ENCODE measurements around the gene CABCOCO1. TPM values are rescaled to one million over a fixed set of nuclear protein-coding genes. Genes with fewer than 3 reads are reported as not detected.

Gene CABCOCO1
- total and polyA plus RNA-seq, 9 of the 15 experiments (the other 6 are each of a cell fraction or from before 2014, with no cell fraction given), result 0.04 TPM; not detected in 8

DNA sequence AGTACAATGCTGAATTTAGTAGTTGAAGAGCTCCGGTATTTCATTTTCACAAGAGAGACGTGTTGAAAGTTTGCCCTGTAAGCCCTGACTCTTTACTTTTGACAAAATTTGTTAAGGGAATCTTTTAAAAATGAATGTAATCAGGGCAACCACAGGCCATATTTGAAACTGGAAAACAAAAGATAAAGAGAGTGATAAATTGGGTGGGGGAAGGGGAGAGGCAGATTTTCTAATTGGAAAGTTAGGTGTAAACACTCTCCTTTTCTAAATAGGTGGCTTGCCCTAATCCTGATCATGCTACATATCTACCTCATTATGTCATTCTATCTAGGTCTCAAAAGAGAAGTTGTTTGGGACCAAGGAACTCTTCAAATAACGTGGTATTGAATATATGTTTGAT is 90.7 kb downstream of the CABCOCO1 start (continued):
- TF ChIP-seq TEAD2 (tag; IDR thresholded peaks at IDR 0.05) (no peak), CBFA2T2 (conservative IDR thresholded peaks at IDR 0.05) (no peak), KLF16 (IDR thresholded peaks at IDR 0.05) (no peak), TAL1 (IDR thresholded peaks at IDR 0.05) (peak; percentile 21; the same call in 1 of the 2 replicates), RHOXF2B (CRISPR knock-in tag; conservative IDR thresholded peaks at IDR 0.05) (no peak), RFX5 (IDR thresholded peaks at IDR 0.05; ENCODE audit: low read depth, low read length) (no peak), CBX8 (IDR thresholded peaks at IDR 0.05; ENCODE audit: borderline replicate concordance, extremely low read depth, low read depth, low read length, poor library complexity, severe bottlenecking) (no peak), ARNT (IDR thresholded peaks at IDR 0.05) (no peak), LEF1 (IDR thresholded peaks at IDR 0.05) (no peak), ZNF316 (IDR thresholded peaks at IDR 0.05) (no peak), ZNF384 (IDR thresholded peaks at IDR 0.05; ENCODE audit: low read depth, low read length) (no peak), ZNF707 (CRISPR knock-in tag; conservative IDR thresholded peaks at IDR 0.05) (no peak), ZNF717 (CRISPR knock-in tag; IDR thresholded peaks at IDR 0.05) (no peak), SMARCA4 (IDR thresholded peaks at IDR 0.05) (0 out of 2 replicates have a peak, but pooled peaks have one; percentile 35), JUND (IDR thresholded peaks at IDR 0.05; ENCODE audit: borderline replicate concordance, low read depth, low read length) (no peak), JUND (tag; IDR thresholded peaks at IDR 0.05; ENCODE audit: borderline replicate concordance, low read depth, low read length) (no peak), KDM1A (IDR thresholded peaks at IDR 0.05) (0 out of 4 replicates have a peak, but pooled peaks have one; percentile 9 to 10), LCOR (CRISPR knock-in tag; IDR thresholded peaks at IDR 0.05) (no peak)
- TF ChIP-seq, protein P1, sequence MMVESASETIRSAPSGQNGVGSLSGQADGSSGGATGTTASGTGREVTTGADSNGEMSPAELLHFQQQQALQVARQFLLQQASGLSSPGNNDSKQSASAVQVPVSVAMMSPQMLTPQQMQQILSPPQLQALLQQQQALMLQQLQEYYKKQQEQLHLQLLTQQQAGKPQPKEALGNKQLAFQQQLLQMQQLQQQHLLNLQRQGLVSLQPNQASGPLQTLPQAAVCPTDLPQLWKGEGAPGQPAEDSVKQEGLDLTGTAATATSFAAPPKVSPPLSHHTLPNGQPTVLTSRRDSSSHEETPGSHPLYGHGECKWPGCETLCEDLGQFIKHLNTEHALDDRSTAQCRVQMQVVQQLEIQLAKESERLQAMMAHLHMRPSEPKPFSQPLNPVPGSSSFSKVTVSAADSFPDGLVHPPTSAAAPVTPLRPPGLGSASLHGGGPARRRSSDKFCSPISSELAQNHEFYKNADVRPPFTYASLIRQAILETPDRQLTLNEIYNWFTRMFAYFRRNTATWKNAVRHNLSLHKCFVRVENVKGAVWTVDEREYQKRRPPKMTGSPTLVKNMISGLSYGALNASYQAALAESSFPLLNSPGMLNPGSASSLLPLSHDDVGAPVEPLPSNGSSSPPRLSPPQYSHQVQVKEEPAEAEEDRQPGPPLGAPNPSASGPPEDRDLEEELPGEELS (CRISPR knock-in tag; IDR thresholded peaks at IDR 0.05; ENCODE audit: borderline replicate concordance), result no peak
- TF ChIP-seq, protein P2, sequence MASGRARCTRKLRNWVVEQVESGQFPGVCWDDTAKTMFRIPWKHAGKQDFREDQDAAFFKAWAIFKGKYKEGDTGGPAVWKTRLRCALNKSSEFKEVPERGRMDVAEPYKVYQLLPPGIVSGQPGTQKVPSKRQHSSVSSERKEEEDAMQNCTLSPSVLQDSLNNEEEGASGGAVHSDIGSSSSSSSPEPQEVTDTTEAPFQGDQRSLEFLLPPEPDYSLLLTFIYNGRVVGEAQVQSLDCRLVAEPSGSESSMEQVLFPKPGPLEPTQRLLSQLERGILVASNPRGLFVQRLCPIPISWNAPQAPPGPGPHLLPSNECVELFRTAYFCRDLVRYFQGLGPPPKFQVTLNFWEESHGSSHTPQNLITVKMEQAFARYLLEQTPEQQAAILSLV (tag; IDR thresholded peaks at IDR 0.05), result no peak
- TF ChIP-seq, protein P3, sequence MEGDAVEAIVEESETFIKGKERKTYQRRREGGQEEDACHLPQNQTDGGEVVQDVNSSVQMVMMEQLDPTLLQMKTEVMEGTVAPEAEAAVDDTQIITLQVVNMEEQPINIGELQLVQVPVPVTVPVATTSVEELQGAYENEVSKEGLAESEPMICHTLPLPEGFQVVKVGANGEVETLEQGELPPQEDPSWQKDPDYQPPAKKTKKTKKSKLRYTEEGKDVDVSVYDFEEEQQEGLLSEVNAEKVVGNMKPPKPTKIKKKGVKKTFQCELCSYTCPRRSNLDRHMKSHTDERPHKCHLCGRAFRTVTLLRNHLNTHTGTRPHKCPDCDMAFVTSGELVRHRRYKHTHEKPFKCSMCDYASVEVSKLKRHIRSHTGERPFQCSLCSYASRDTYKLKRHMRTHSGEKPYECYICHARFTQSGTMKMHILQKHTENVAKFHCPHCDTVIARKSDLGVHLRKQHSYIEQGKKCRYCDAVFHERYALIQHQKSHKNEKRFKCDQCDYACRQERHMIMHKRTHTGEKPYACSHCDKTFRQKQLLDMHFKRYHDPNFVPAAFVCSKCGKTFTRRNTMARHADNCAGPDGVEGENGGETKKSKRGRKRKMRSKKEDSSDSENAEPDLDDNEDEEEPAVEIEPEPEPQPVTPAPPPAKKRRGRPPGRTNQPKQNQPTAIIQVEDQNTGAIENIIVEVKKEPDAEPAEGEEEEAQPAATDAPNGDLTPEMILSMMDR (IDR thresholded peaks at IDR 0.05 in 2 of 3, conservative IDR thresholded peaks at IDR 0.05 in 1 of 3; ENCODE audit: insufficient read depth in 2 of 3, low read depth in 1 of 3, low read length in 3 of 3), result no peak
- TF ChIP-seq, protein P4, sequence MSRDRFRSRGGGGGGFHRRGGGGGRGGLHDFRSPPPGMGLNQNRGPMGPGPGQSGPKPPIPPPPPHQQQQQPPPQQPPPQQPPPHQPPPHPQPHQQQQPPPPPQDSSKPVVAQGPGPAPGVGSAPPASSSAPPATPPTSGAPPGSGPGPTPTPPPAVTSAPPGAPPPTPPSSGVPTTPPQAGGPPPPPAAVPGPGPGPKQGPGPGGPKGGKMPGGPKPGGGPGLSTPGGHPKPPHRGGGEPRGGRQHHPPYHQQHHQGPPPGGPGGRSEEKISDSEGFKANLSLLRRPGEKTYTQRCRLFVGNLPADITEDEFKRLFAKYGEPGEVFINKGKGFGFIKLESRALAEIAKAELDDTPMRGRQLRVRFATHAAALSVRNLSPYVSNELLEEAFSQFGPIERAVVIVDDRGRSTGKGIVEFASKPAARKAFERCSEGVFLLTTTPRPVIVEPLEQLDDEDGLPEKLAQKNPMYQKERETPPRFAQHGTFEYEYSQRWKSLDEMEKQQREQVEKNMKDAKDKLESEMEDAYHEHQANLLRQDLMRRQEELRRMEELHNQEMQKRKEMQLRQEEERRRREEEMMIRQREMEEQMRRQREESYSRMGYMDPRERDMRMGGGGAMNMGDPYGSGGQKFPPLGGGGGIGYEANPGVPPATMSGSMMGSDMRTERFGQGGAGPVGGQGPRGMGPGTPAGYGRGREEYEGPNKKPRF (IDR thresholded peaks at IDR 0.05; ENCODE audit: low read depth, low read length), result no peak
- TF ChIP-seq, protein P5, sequence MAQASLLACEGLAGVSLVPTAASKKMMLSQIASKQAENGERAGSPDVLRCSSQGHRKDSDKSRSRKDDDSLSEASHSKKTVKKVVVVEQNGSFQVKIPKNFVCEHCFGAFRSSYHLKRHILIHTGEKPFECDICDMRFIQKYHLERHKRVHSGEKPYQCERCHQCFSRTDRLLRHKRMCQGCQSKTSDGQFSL (CRISPR knock-in tag; IDR thresholded peaks at IDR 0.05), result no peak
- TF ChIP-seq, protein P5 (tag; IDR thresholded peaks at IDR 0.05), result no peak

Measured in K562 (cell line).